CD4-positive, alpha-beta memory T cell (primary cell): ENCODE results near the gene TRAPPC10. TPM values are rescaled to one million over a fixed set of nuclear protein-coding genes. Genes with fewer than 3 reads are reported as not detected.
A peak's percentile ranks its signal among the peaks of the same experiment; 100 is the strongest.

Source experiments
- CTCF ChIA-PET: fragments of 350-600 bp; sonication (Branson Sonifier 250); formaldehyde crosslinking; loops from one replicate; lab custom pipeline; 2021; ENCODE audit warnings: inconsistent platforms; ENCODE audit not compliant: partially characterized antibody; lab: Charles Lee
- POLR2A ChIA-PET: fragments of 350-600 bp; sonication (Branson Sonifier 250); formaldehyde crosslinking; loops from one replicate; lab custom pipeline; 2021; ENCODE audit not compliant: partially characterized antibody; lab: Charles Lee
- DNase-seq, 5 donors: peaks; one replicate each; pipeline versions ENCODE4 v3.0.0 to v3.0.0-alpha.2; 2020 to 2022; ENCODE audit warnings: mixed read lengths in 1 of 5
- H3K27ac ChIP-seq: one replicate; pipeline ENCODE4 v1.7.0; 2013; ENCODE audit warnings: low read depth, low read length
- H3K27me3 ChIP-seq: 2 replicates; pipeline ENCODE4 v1.7.0; 2013; ENCODE audit warnings: mild to moderate bottlenecking, low read length, moderate library complexity; ENCODE audit not compliant: insufficient read depth
- H3K36me3 ChIP-seq: 2 replicates; pipeline ENCODE4 v1.7.0; 2013; ENCODE audit warnings: mild to moderate bottlenecking, low read length, moderate library complexity; ENCODE audit not compliant: insufficient read depth
- H3K4me1 ChIP-seq: 2 replicates; pipeline ENCODE4 v1.7.0; 2013; ENCODE audit warnings: mild to moderate bottlenecking, low read length, moderate library complexity; ENCODE audit not compliant: insufficient read depth
- H3K4me3 ChIP-seq, 2 donors: one replicate each; pipeline ENCODE4 v1.7.0; 2013; ENCODE audit warnings: low read length in 2 of 2, mild to moderate bottlenecking in 1 of 2
- H3K9me3 ChIP-seq, 2 donors: one replicate each; pipeline ENCODE4 v1.7.0; 2013; ENCODE audit warnings: low read length in 2 of 2, control low read depth in 1 of 2; ENCODE audit not compliant: control insufficient read depth in 1 of 2
- H3K27ac Mint-ChIP-seq, 7 donors: one replicate each; pipeline ENCODE4 v1.8.0; 2020 to 2021; ENCODE audit warnings: mixed read lengths in 7 of 7, mild to moderate bottlenecking in 6 of 7, inconsistent platforms in 3 of 7, moderate library complexity in 3 of 7
- H3K27me3 Mint-ChIP-seq, 2 donors: one replicate each; pipeline ENCODE4 v1.8.0; 2020 to 2021; ENCODE audit warnings: mixed read lengths in 2 of 2
- H3K36me3 Mint-ChIP-seq, 2 donors: one replicate each; pipeline ENCODE4 v1.8.0; 2020 to 2021; ENCODE audit warnings: mixed read lengths in 2 of 2, inconsistent platforms in 1 of 2, mild to moderate bottlenecking in 1 of 2
- H3K4me1 Mint-ChIP-seq, 4 donors: one replicate each; pipeline ENCODE4 v1.8.0; 2020 to 2021; ENCODE audit warnings: mixed read lengths in 4 of 4, mild to moderate bottlenecking in 1 of 4
- H3K4me3 Mint-ChIP-seq, 8 donors: one replicate each; pipeline ENCODE4 v1.8.0; 2020 to 2021; ENCODE audit warnings: mixed read lengths in 8 of 8, mild to moderate bottlenecking in 7 of 8, moderate library complexity in 6 of 8, inconsistent platforms in 3 of 8
- H3K9me3 Mint-ChIP-seq, 8 donors: one replicate each; pipeline ENCODE4 v1.8.0; 2020 to 2021; ENCODE audit warnings: mixed read lengths in 8 of 8, mild to moderate bottlenecking in 5 of 8, inconsistent platforms in 3 of 8, moderate library complexity in 1 of 8
- intact Hi-C: fragments of 100-400 bp; cut with micrococcal nuclease; formaldehyde crosslinking; loops from one replicate; pipeline ENCODE4 v1.15.1; 2023
- polyA plus RNA-seq, 2 donors: library from polyadenylated mRNA; unstranded; fragments of 300-500 nt; fragmentation: Illumina TruSeq; gene quantifications; one replicate each; pipeline ENCODE4 v1.2.3, GENCODE V29; 2021
- total RNA-seq, 2 experiments: library from RNA; stranded (reverse); gene quantifications; one replicate each; pipeline ENCODE4 v1.2.3, GENCODE V29; 2021

Gene TRAPPC10
- total and polyA plus RNA-seq, 4 experiments from 2014 or later = 17.7 to 95.5 (median 67.2) TPM

GRCh38 chr21:44049606-44050005, 37.5 kb downstream of the TRAPPC10 start:
- H3K27me3 ChIP-seq = no peaks in the 10 kb centered on the region
- no peak overlapping the region for H3K4me3 ChIP-seq
- no peak overlapping the region for H3K27ac ChIP-seq
- no peak for DNase-seq
- Mint-ChIP-seq H3K36me3 (peaks cover 21 to 54% of the 10 kb centered on the region in 2 donors), H3K27ac (peak overlapping the region in 5 of 7 donors; percentile 2 to 87 (median 75)), H3K27me3 (no peaks in the 10 kb centered on the region), H3K9me3 (no peaks in the 10 kb centered on the region), H3K4me3 (peak overlapping the region in 1 of 8 donors; percentile 46), H3K4me1 (peaks cover 13 to 24% (median 19%) of the 10 kb centered on the region in 4 donors)
- H3K4me1 ChIP-seq = peaks cover 13% of the 10 kb centered on the region
- POLR2A ChIA-PET = interaction anchor here (1.8 kb wide), 1 partner anchor 34 kb away, joined by 8 read pairs; no protein-coding TSS in a partner anchor
- CTCF ChIA-PET = interaction anchor here (1.0 kb wide), 1 partner anchor 8 kb away, joined by 3 read pairs; no protein-coding TSS in a partner anchor
- intact Hi-C loops = no loop called here
- H3K9me3 ChIP-seq = no peaks in the 10 kb centered on the region
- peaks cover 42% of the 10 kb centered on the region for H3K36me3 ChIP-seq

- Histone ChIP-seq H3K36me3 (peaks cover 48% of the 10 kb centered on the region), H3K27me3 (no peaks in the 10 kb centered on the region), H3K4me3 (no peak overlapping the region), H3K27ac (no peak overlapping the region), H3K9me3 (no peaks in the 10 kb centered on the region), H3K4me1 (peaks cover 13% of the 10 kb centered on the region)
- POLR2A ChIA-PET = interaction anchor here (1.8 kb wide), 1 partner anchor 33 kb away, joined by 8 read pairs; no protein-coding TSS in a partner anchor
- CTCF ChIA-PET = no interaction called here
- peak overlapping the region in 2 of 7 donors; percentile 23 to 53 for H3K27ac Mint-ChIP-seq
- H3K9me3 Mint-ChIP-seq = no peaks in the 10 kb centered on the region
- H3K36me3 Mint-ChIP-seq = peaks cover 24 to 61% of the 10 kb centered on the region in 2 donors
- no peak for DNase-seq
- no peaks in the 10 kb centered on the region for H3K27me3 Mint-ChIP-seq
- H3K4me1 Mint-ChIP-seq = peaks cover 14 to 24% (median 20%) of the 10 kb centered on the region in 4 donors
- no peak overlapping the region for H3K4me3 Mint-ChIP-seq
- intact Hi-C loops = no loop called here
Observed at GRCh38 chr21:44050276-44050675, 38.2 kb downstream of the TRAPPC10 start.

DNA sequence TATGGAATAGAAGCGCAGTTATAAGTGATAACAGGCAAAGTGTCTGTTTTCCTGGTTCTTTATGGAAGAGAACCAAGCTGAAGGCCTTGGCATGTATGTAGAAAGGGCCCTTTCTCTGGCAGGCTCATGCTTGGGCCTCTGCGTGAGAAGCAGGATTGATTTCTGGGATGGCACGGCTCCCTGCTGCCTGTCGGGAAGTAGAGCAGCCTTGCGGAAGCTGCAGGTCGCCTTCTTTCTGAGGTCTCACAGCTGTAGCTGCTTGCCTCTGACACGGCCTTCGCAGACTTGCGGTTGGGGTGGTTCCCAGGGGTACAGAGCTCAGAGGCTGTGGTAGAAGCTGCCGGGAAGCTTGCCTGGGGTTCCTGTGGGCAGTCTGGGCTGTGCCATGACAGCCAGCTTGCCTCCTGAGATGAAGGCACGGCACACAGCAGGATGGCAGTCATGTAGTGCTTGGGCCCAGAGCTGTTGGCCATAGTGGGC, 39.4 kb downstream of the TRAPPC10 start:
- peak overlapping the region in 4 of 7 donors; percentile 27 to 75 (median 56) for H3K27ac Mint-ChIP-seq

DNA sequence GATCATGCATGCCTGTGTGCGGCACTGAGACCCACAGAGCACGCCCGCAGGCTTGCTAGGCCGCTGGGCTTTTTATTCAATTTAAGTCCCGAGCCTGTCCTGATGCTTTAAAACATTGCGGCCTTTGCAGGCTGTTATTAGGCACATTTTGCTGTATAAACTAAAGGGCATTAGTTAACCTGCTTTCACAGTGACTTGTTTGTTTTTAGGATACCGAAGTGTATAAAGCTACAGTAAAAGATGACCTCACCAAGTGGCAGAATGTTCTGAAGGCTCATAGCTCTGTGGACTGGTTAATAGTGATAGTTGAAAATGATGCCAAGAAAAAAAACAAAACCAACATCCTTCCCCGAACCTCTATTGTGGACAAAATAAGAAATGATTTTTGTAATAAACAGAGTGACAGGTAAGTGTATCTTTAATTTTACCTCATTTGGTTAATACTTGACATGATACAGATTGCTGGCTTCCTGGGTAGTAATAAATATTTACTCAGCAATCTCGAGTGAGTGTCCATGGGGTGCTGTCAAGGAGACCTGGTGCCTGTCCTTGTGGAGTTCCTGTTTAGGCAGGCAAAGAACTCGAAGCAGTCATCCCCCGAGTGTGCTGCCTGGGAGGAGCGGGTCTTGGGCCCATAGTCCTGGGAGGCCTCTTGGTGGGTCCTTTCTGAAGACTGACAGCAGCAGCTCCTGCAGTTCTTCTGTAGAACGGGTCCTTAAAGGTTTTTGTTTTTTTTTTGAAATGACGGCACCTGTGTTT, 40.1 kb downstream of the TRAPPC10 start:
- no peaks in the 10 kb centered on the region for H3K9me3 ChIP-seq
- H3K27me3 ChIP-seq = no peaks in the 10 kb centered on the region
- no peak overlapping the region for H3K4me3 Mint-ChIP-seq
- no peak for DNase-seq
- ChIA-PET POLR2A (no interaction called here), CTCF (no interaction called here)
- H3K36me3 ChIP-seq = peaks cover 65% of the 10 kb centered on the region
- H3K36me3 Mint-ChIP-seq = peaks cover 39 to 72% of the 10 kb centered on the region in 2 donors
- peaks cover 13% of the 10 kb centered on the region for H3K4me1 ChIP-seq
- peaks cover 16 to 33% (median 25%) of the 10 kb centered on the region in 4 donors for H3K4me1 Mint-ChIP-seq
- no peaks in the 10 kb centered on the region for H3K9me3 Mint-ChIP-seq
- H3K27me3 Mint-ChIP-seq = no peaks in the 10 kb centered on the region
- peak overlapping the region; percentile 3 to 66 (median 28) for H3K27ac Mint-ChIP-seq
- intact Hi-C loops = no loop called here
- H3K4me3 ChIP-seq = no peak overlapping the region
- H3K27ac ChIP-seq = no peak overlapping the region

More for the DNA sequence above, 39.4 kb downstream of the TRAPPC10 start:
- H3K4me3 Mint-ChIP-seq = no peak overlapping the region
- Histone ChIP-seq H3K4me3 (no peak overlapping the region), H3K36me3 (peaks cover 59% of the 10 kb centered on the region), H3K27me3 (no peaks in the 10 kb centered on the region), H3K27ac (no peak overlapping the region), H3K9me3 (no peaks in the 10 kb centered on the region), H3K4me1 (peaks cover 13% of the 10 kb centered on the region)
- peaks cover 34 to 67% of the 10 kb centered on the region in 2 donors for H3K36me3 Mint-ChIP-seq
- ChIA-PET POLR2A (no interaction called here), CTCF (interaction anchor here (0.6 kb wide), 1 partner anchor 21 kb away, joined by 3 read pairs; no protein-coding TSS in a partner anchor)
- intact Hi-C loops = no loop called here
- DNase-seq = no peak
- peaks cover 14 to 26% (median 20%) of the 10 kb centered on the region in 4 donors for H3K4me1 Mint-ChIP-seq
- H3K27me3 Mint-ChIP-seq = no peaks in the 10 kb centered on the region
- no peaks in the 10 kb centered on the region for H3K9me3 Mint-ChIP-seq

- intact Hi-C loops = no loop called here
- H3K9me3 Mint-ChIP-seq = no peaks in the 10 kb centered on the region
- peaks cover 18% of the 10 kb centered on the region for H3K4me1 ChIP-seq
- ChIA-PET CTCF (no interaction called here), POLR2A (no interaction called here)
- peaks cover 34 to 71% of the 10 kb centered on the region in 2 donors for H3K36me3 Mint-ChIP-seq
- peaks cover 15 to 32% (median 24%) of the 10 kb centered on the region in 4 donors for H3K4me1 Mint-ChIP-seq
- peak overlapping the region; percentile 15 to 83 (median 64) for H3K27ac Mint-ChIP-seq
- no peak overlapping the region for H3K4me3 ChIP-seq
- no peaks in the 10 kb centered on the region for H3K27me3 ChIP-seq
- H3K27ac ChIP-seq = no peak overlapping the region
- H3K36me3 ChIP-seq = peaks cover 62% of the 10 kb centered on the region
- DNase-seq = no peak
- no peaks in the 10 kb centered on the region for H3K27me3 Mint-ChIP-seq
- H3K9me3 ChIP-seq = no peaks in the 10 kb centered on the region
- H3K4me3 Mint-ChIP-seq = peak overlapping the region in 1 of 8 donors; percentile 45
Observed at GRCh38 chr21:44052830-44053226, 40.7 kb downstream of the TRAPPC10 start.

- no peak for DNase-seq
- intact Hi-C loops = no loop called here
- H3K4me3 ChIP-seq = no peak overlapping the region
- H3K27me3 Mint-ChIP-seq = no peaks in the 10 kb centered on the region
- no peaks in the 10 kb centered on the region for H3K9me3 ChIP-seq
- peaks cover 24% of the 10 kb centered on the region for H3K4me1 ChIP-seq
- H3K27ac Mint-ChIP-seq = peak overlapping the region in 4 of 7 donors; percentile 7 to 74 (median 41)
- peaks cover 60% of the 10 kb centered on the region for H3K36me3 ChIP-seq
- peaks cover 35 to 72% of the 10 kb centered on the region in 2 donors for H3K36me3 Mint-ChIP-seq
- no peak overlapping the region for H3K4me3 Mint-ChIP-seq
- ChIA-PET POLR2A (no interaction called here), CTCF (no interaction called here)
- no peaks in the 10 kb centered on the region for H3K9me3 Mint-ChIP-seq
- peaks cover 20 to 33% (median 27%) of the 10 kb centered on the region in 4 donors for H3K4me1 Mint-ChIP-seq
- H3K27ac ChIP-seq = no peak overlapping the region
- H3K27me3 ChIP-seq = no peaks in the 10 kb centered on the region
Observed at GRCh38 chr21:44053567-44053966, 41.5 kb downstream of the TRAPPC10 start.

GRCh38 chr21:44054710-44055109, 42.6 kb downstream of the TRAPPC10 start:
- ChIA-PET CTCF (interaction anchor here (1.2 kb wide), 1 partner anchor 31 kb away, joined by 3 read pairs; no protein-coding TSS in a partner anchor), POLR2A (interaction anchor here (0.7 to 0.8 kb wide), 2 partner anchors 29 to 275 kb away, joined by 3 read pairs; no protein-coding TSS in a partner anchor)
- H3K36me3 Mint-ChIP-seq = peaks cover 41 to 73% of the 10 kb centered on the region in 2 donors
- peaks cover 23% of the 10 kb centered on the region for H3K4me1 ChIP-seq
- no peaks in the 10 kb centered on the region for H3K9me3 ChIP-seq
- no peak overlapping the region for H3K4me3 ChIP-seq
- no peaks in the 10 kb centered on the region for H3K27me3 Mint-ChIP-seq
- peaks cover 23 to 37% (median 30%) of the 10 kb centered on the region in 4 donors for H3K4me1 Mint-ChIP-seq
- H3K4me3 Mint-ChIP-seq = no peak overlapping the region
- H3K27me3 ChIP-seq = no peaks in the 10 kb centered on the region
- H3K27ac Mint-ChIP-seq = peak overlapping the region; percentile 4 to 95 (median 70)
- H3K36me3 ChIP-seq = peaks cover 59% of the 10 kb centered on the region
- H3K9me3 Mint-ChIP-seq = no peaks in the 10 kb centered on the region
- intact Hi-C loops = no loop called here
- no peak for DNase-seq
- no peak overlapping the region for H3K27ac ChIP-seq
